Measurements from ENCODE around the gene PTPN2.

The PTPN2 gene

DNA sequence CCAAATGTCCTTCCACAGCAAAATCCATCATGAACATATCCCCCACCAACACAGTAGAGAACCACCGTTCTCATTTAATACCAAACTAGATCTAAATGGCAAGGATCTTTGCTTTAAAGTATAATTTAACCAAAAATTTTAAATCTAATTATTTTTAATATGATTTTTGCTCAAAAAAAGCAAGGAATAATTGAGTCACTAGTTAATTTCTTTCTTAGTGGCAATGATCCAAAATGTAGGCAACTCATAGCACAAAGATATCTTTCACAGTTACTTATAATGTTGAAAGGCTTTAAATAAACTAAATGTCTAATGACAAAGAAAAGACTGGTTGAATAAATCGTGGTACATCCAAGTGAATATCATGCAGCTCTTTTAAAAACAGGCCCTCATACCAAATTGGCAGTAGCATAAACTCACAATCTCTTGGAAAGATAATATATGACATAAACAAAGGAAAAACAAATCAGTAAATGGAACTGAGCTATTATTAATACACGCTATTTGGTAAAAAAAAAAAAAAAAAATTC, 20.3 kb downstream of the PTPN2 start:
- TF ChIP-seq, protein P1, sequence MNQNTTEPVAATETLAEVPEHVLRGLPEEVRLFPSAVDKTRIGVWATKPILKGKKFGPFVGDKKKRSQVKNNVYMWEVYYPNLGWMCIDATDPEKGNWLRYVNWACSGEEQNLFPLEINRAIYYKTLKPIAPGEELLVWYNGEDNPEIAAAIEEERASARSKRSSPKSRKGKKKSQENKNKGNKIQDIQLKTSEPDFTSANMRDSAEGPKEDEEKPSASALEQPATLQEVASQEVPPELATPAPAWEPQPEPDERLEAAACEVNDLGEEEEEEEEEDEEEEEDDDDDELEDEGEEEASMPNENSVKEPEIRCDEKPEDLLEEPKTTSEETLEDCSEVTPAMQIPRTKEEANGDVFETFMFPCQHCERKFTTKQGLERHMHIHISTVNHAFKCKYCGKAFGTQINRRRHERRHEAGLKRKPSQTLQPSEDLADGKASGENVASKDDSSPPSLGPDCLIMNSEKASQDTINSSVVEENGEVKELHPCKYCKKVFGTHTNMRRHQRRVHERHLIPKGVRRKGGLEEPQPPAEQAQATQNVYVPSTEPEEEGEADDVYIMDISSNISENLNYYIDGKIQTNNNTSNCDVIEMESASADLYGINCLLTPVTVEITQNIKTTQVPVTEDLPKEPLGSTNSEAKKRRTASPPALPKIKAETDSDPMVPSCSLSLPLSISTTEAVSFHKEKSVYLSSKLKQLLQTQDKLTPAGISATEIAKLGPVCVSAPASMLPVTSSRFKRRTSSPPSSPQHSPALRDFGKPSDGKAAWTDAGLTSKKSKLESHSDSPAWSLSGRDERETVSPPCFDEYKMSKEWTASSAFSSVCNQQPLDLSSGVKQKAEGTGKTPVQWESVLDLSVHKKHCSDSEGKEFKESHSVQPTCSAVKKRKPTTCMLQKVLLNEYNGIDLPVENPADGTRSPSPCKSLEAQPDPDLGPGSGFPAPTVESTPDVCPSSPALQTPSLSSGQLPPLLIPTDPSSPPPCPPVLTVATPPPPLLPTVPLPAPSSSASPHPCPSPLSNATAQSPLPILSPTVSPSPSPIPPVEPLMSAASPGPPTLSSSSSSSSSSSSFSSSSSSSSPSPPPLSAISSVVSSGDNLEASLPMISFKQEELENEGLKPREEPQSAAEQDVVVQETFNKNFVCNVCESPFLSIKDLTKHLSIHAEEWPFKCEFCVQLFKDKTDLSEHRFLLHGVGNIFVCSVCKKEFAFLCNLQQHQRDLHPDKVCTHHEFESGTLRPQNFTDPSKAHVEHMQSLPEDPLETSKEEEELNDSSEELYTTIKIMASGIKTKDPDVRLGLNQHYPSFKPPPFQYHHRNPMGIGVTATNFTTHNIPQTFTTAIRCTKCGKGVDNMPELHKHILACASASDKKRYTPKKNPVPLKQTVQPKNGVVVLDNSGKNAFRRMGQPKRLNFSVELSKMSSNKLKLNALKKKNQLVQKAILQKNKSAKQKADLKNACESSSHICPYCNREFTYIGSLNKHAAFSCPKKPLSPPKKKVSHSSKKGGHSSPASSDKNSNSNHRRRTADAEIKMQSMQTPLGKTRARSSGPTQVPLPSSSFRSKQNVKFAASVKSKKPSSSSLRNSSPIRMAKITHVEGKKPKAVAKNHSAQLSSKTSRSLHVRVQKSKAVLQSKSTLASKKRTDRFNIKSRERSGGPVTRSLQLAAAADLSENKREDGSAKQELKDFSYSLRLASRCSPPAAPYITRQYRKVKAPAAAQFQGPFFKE (tag by site-specific recombination; IDR thresholded peaks at IDR 0.05; ENCODE audit: borderline replicate concordance) = no peak
- TF ChIP-seq, protein P2, sequence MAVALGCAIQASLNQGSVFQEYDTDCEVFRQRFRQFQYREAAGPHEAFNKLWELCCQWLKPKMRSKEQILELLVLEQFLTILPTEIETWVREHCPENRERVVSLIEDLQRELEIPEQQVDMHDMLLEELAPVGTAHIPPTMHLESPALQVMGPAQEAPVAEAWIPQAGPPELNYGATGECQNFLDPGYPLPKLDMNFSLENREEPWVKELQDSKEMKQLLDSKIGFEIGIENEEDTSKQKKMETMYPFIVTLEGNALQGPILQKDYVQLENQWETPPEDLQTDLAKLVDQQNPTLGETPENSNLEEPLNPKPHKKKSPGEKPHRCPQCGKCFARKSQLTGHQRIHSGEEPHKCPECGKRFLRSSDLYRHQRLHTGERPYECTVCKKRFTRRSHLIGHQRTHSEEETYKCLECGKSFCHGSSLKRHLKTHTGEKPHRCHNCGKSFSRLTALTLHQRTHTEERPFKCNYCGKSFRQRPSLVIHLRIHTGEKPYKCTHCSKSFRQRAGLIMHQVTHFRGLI (tag by site-specific recombination; IDR thresholded peaks at IDR 0.05) = no peak
- TF ChIP-seq ZFHX2 (tag by site-specific recombination; conservative IDR thresholded peaks at IDR 0.05) (no peak), BCL11B (tag by site-specific recombination; IDR thresholded peaks at IDR 0.05; ENCODE audit: low read depth) (no peak), ZNF544 (tag by site-specific recombination; IDR thresholded peaks at IDR 0.05) (no peak), ZNF266 (tag by site-specific recombination; IDR thresholded peaks at IDR 0.05; ENCODE audit: low read depth) (no peak), FEZF1 (tag by site-specific recombination; IDR thresholded peaks at IDR 0.05) (no peak), REPIN1 (tag by site-specific recombination; IDR thresholded peaks at IDR 0.05; ENCODE audit: low read depth) (no peak), ZNF37A (tag by site-specific recombination; IDR thresholded peaks at IDR 0.05) (no peak), ZNF571 (tag by site-specific recombination; IDR thresholded peaks at IDR 0.05) (no peak), ZNF660 (tag by site-specific recombination; IDR thresholded peaks at IDR 0.05) (no peak), ZFP69B (tag by site-specific recombination; IDR thresholded peaks at IDR 0.05) (no peak), GLIS1 (tag by site-specific recombination; IDR thresholded peaks at IDR 0.05) (no peak), SP2 (tag by site-specific recombination; IDR thresholded peaks at IDR 0.05) (no peak), KLF16 (tag by site-specific recombination; IDR thresholded peaks at IDR 0.05) (no peak)
- POLR2A ChIA-PET = interaction anchor here (0.7 to 3.5 kb wide), 3 partner anchors 12 to 23 kb away, joined by 3 to 32 read pairs (median 4); partner anchors contain the start of gene PTPN2
- H3K4me1 ChIP-seq (ENCODE audit: control insufficient read depth, insufficient read depth, low read length) = peaks cover 16% of the 10 kb centered on the region
- no peaks in the 10 kb centered on the region; a peak in 1 of 3 replicates for H3K36me3 ChIP-seq (ENCODE audit: control insufficient read depth in 2 of 2, insufficient read depth in 1 of 2, low read length in 2 of 2)
- H3K27ac ChIP-seq (ENCODE audit: extremely low read depth, low read depth, low read length) = no peak overlapping the region
- H3K4me3 ChIP-seq (ENCODE audit: low read depth, low read length) = no peak overlapping the region
- CTCF ChIA-PET = interaction anchor here (0.6 to 1.8 kb wide), 2 partner anchors 16 to 106 kb away, joined by 3 to 6 read pairs; no protein-coding TSS in a partner anchor
- H3K9me3 ChIP-seq (ENCODE audit: control insufficient read depth, insufficient read depth, low read depth, low read length) = no peaks in the 10 kb centered on the region

DNA sequence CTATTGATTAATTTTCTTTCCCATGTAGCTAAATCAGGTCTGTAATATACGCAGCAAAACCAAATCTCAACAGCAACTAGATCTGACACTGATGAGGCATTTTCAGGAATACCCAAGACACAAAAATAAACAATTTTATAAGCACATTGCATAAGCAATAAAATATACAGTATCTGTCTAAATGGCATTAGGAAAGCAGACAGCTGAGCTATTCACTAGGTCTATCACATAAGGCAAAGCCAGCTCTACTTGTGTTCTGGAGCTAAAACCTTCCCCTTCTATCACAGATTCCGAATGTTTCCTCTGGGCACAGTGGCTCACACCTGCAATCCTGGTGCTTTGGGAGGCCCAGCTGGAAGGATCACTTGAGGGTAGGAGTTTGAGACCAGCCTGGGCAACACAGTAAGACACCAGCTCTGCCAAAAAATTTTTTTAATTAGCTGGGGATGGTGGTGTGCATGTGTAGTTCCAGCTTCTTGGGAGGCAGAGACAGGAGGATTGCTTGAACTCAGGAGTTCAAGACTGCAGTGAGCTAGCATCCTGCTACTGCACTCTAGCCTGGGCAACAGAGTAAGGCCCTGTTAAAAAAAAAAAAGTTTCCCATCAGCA, 21.1 kb downstream of the PTPN2 start:
- ChIA-PET CTCF (interaction anchor here (0.5 to 1.8 kb wide), 4 partner anchors 12 to 213 kb away, joined by 3 to 6 read pairs (median 4); no protein-coding TSS in a partner anchor), POLR2A (interaction anchor here (1.0 to 3.5 kb wide), 2 partner anchors 21 to 24 kb away, joined by 4 to 32 read pairs; partner anchors contain the start of gene PTPN2)
- no peak overlapping the region for H3K27ac ChIP-seq (ENCODE audit: extremely low read depth, low read depth, low read length)
- peaks cover 16% of the 10 kb centered on the region for H3K4me1 ChIP-seq (ENCODE audit: control insufficient read depth, insufficient read depth, low read length)
- no peak overlapping the region for H3K4me3 ChIP-seq (ENCODE audit: low read depth, low read length)
- TF ChIP-seq ZBTB17 (tag by site-specific recombination; IDR thresholded peaks at IDR 0.05) (0 out of 2 replicates have a peak, but pooled peaks have one; percentile 23), ZNF266 (tag by site-specific recombination; IDR thresholded peaks at IDR 0.05; ENCODE audit: low read depth) (no peak), ZNF121 (tag by site-specific recombination; IDR thresholded peaks at IDR 0.05) (peak; percentile 77)
- H3K9me3 ChIP-seq (ENCODE audit: control insufficient read depth, insufficient read depth, low read depth, low read length) = no peaks in the 10 kb centered on the region
- H3K36me3 ChIP-seq (ENCODE audit: control insufficient read depth in 2 of 2, insufficient read depth in 1 of 2, low read length in 2 of 2) = no peaks in the 10 kb centered on the region; a peak in 1 of 3 replicates
